CD14-positive monocyte (primary cell): ENCODE measurements around the gene POLRMT. TPM values are rescaled to one million over a fixed set of nuclear protein-coding genes. Genes with fewer than 3 reads are reported as not detected.
A peak's percentile ranks its signal among the peaks of the same experiment; 100 is the strongest.

Source experiments
- DNase-seq, 3 donors: peaks; one replicate each; pipeline ENCODE4 v3.0.0-alpha.2; 2011 to 2022
- H2AFZ ChIP-seq: 2 replicates; pipeline ENCODE4 v1.6.0; 2012; ENCODE audit warnings: mild to moderate bottlenecking, low read depth, low read length, inconsistent platforms; ENCODE audit not compliant: insufficient read depth, poor library complexity, severe bottlenecking
- H3K27ac ChIP-seq, 2 donors: 1 replicate in 1 of 2; 2 replicates in 1 of 2; pipeline ENCODE4 v1.5.1; 2012 to 2013; ENCODE audit warnings: low read length in 2 of 2, control low read depth in 1 of 2, inconsistent platforms in 1 of 2, low read depth in 1 of 2, mild to moderate bottlenecking in 1 of 2
- H3K27me3 ChIP-seq, 2 donors: one replicate each; pipeline versions ENCODE4 v1.6.0 to v1.6.1; 2011 to 2013; ENCODE audit warnings: low read length in 2 of 2; ENCODE audit not compliant: control insufficient read depth in 2 of 2, insufficient read depth in 2 of 2
- H3K36me3 ChIP-seq, 2 donors: replicated peaks in 1 of 2; 1 replicate in 1 of 2; 2 replicates in 1 of 2; pipeline versions ENCODE4 v1.5.1 to v1.6.1; 2012 to 2013; ENCODE audit warnings: low read length in 2 of 2, control low read depth in 1 of 2, inconsistent platforms in 1 of 2, mild to moderate bottlenecking in 1 of 2; ENCODE audit not compliant: insufficient read depth in 2 of 2, control insufficient read depth in 1 of 2
- H3K4me1 ChIP-seq, 2 donors: 1 replicate in 1 of 2; 2 replicates in 1 of 2; pipeline versions ENCODE4 v1.5.1 to v1.6.1; 2012 to 2013; ENCODE audit warnings: low read length in 2 of 2, control low read depth in 1 of 2, inconsistent platforms in 1 of 2, mild to moderate bottlenecking in 1 of 2, moderate library complexity in 1 of 2; ENCODE audit not compliant: insufficient read depth in 2 of 2, control insufficient read depth in 1 of 2
- H3K4me2 ChIP-seq: replicated peaks from 2 replicates; pipeline ENCODE3; 2012; ENCODE audit warnings: low read length, moderate library complexity, mild to moderate bottlenecking; ENCODE audit not compliant: poor library complexity, severe bottlenecking; ENCODE audit errors: extremely low read depth
- H3K4me3 ChIP-seq, 3 experiments: fragments of 200-600 bp in 1 of 3; sonication (generic) in 1 of 3; replicated peaks in 1 of 3; 1 replicate in 2 of 3; 2 replicates in 1 of 3; pipeline ENCODE4 v1.5.1; 2011 to 2013; ENCODE audit warnings: low read length in 3 of 3, mild to moderate bottlenecking in 3 of 3, control low read depth in 2 of 3, low read depth in 2 of 3, inconsistent platforms in 1 of 3, moderate library complexity in 1 of 3
- H3K79me2 ChIP-seq: 2 replicates; pipeline ENCODE4 v1.6.0; 2012; ENCODE audit warnings: mild to moderate bottlenecking, control low read depth, inconsistent platforms, low read length, moderate library complexity; ENCODE audit not compliant: insufficient read depth
- H3K9ac ChIP-seq: 2 replicates; pipeline ENCODE4 v1.6.0; 2017; ENCODE audit warnings: low read length, mild to moderate bottlenecking; ENCODE audit not compliant: insufficient read depth, poor library complexity, severe bottlenecking
- H3K9me3 ChIP-seq, 2 donors: replicated peaks in 1 of 2; 1 replicate in 1 of 2; 2 replicates in 1 of 2; pipeline versions ENCODE4 v1.5.1 to v1.6.1; 2012 to 2013; ENCODE audit warnings: low read length in 2 of 2, control low read depth in 1 of 2; ENCODE audit not compliant: control insufficient read depth in 1 of 2, insufficient read depth in 1 of 2
- H4K20me1 ChIP-seq: 2 replicates; pipeline ENCODE4 v1.6.0; 2012; ENCODE audit warnings: mild to moderate bottlenecking, low read length, control low read depth, moderate library complexity; ENCODE audit not compliant: insufficient read depth
- H3K27ac Mint-ChIP-seq, 7 donors: one replicate each; pipeline ENCODE4 v1.8.0; 2020; ENCODE audit warnings: mild to moderate bottlenecking in 7 of 7, mixed read lengths in 7 of 7, moderate library complexity in 6 of 7, inconsistent platforms in 2 of 7
- H3K27me3 Mint-ChIP-seq, 3 donors: one replicate each; pipeline ENCODE4 v1.8.0; 2021 to 2022; ENCODE audit warnings: low read depth in 3 of 3, mild to moderate bottlenecking in 3 of 3, mixed read lengths in 3 of 3, moderate library complexity in 3 of 3, inconsistent platforms in 1 of 3
- H3K36me3 Mint-ChIP-seq, 2 donors: one replicate each; pipeline ENCODE4 v1.8.0; 2020; ENCODE audit warnings: mixed read lengths in 2 of 2, inconsistent platforms in 1 of 2, mild to moderate bottlenecking in 1 of 2
- H3K4me1 Mint-ChIP-seq: one replicate; pipeline ENCODE4 v1.8.0; 2020; ENCODE audit warnings: mild to moderate bottlenecking, mixed read lengths
- H3K4me3 Mint-ChIP-seq, 2 donors: one replicate each; pipeline ENCODE4 v1.8.0; 2020; ENCODE audit warnings: mild to moderate bottlenecking in 2 of 2, mixed read lengths in 2 of 2, moderate library complexity in 1 of 2
- H3K9me3 Mint-ChIP-seq, 7 donors: one replicate each; pipeline ENCODE4 v1.8.0; 2020 to 2022; ENCODE audit warnings: mixed read lengths in 7 of 7, mild to moderate bottlenecking in 6 of 7, moderate library complexity in 6 of 7, inconsistent platforms in 2 of 7
- WGBS: methylation state at CpG from one replicate; pipeline ENCODE4 v1.1.5; 2013; ENCODE audit warnings: missing lambda C conversion rate; ENCODE audit not compliant: insufficient coverage; 5-methylcytosine and 5-hydroxymethylcytosine counted together
- intact Hi-C, 2 donors: fragments of 100-400 bp; cut with micrococcal nuclease; formaldehyde crosslinking; loops; one replicate each; pipeline versions ENCODE4 v1.15.0 to v1.15.1; 2023
- polyA plus RNA-seq, 3 donors: library from polyadenylated mRNA; depleted of rRNA in 1 of 3; unstranded in 2 of 3; stranded (reverse) in 1 of 3; fragments of 300-500 nt in 2 of 3; fragments of >200 nt in 1 of 3; fragmentation: Illumina TruSeq in 2 of 3; gene quantifications; 1 replicate in 2 of 3; 2 replicates in 1 of 3; pipeline ENCODE4 v1.2.3, GENCODE V29; 2012 to 2021
- TF ChIP-seq, protein P1 (sequence below): fragments of 200-600 bp; IDR thresholded peaks from one replicate; pipeline ENCODE4 v1.8.0; 2022; ENCODE audit warnings: antibody characterized with exemption, mild to moderate bottlenecking

POLRMT gene
- polyA plus RNA-seq, 3 donors = 16.2 to 40.5 (median 17.6) TPM

DNA sequence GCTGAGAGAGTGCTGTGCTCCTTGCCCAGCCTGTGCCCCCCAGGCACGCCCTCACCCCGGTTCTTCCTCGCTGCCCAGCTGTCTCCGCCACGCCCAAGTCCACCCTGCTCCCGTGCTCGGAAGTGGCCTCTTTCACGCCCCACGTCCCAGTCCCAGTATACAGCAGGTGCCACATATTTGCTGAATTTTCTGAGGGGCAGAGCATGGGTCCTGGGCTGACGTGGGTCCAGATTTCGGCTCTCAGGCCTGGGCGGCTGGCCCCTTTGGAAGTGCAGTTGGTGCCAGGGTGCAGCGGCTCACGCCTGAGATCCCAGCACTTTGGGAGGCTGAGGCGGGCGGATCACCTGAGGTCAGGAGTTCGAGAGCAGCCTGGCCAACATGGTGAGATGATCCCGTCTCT, 40.3 kb downstream of the POLRMT start:
- Histone ChIP-seq H3K27me3 (peaks cover 12 to 37% of the 10 kb centered on the region in 2 donors), H3K4me1 (no peaks in the 10 kb centered on the region), H3K27ac (no peak overlapping the region), H3K4me3 (no peak overlapping the region), H3K36me3 (no peaks in the 10 kb centered on the region), H3K79me2 (no peaks in the 10 kb centered on the region), H2AFZ (no peak overlapping the region), H3K9me3 (peaks cover 5 to 12% of the 10 kb centered on the region in 2 donors), H3K9ac (no peak overlapping the region), H3K4me2 (no peak overlapping the region), H4K20me1 (no peaks in the 10 kb centered on the region)
- TF ChIP-seq, protein P1, sequence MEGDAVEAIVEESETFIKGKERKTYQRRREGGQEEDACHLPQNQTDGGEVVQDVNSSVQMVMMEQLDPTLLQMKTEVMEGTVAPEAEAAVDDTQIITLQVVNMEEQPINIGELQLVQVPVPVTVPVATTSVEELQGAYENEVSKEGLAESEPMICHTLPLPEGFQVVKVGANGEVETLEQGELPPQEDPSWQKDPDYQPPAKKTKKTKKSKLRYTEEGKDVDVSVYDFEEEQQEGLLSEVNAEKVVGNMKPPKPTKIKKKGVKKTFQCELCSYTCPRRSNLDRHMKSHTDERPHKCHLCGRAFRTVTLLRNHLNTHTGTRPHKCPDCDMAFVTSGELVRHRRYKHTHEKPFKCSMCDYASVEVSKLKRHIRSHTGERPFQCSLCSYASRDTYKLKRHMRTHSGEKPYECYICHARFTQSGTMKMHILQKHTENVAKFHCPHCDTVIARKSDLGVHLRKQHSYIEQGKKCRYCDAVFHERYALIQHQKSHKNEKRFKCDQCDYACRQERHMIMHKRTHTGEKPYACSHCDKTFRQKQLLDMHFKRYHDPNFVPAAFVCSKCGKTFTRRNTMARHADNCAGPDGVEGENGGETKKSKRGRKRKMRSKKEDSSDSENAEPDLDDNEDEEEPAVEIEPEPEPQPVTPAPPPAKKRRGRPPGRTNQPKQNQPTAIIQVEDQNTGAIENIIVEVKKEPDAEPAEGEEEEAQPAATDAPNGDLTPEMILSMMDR = no peak
- Mint-ChIP-seq H3K4me1 (peaks cover 4% of the 10 kb centered on the region), H3K27me3 (peaks cover 38 to 61% (median 51%) of the 10 kb centered on the region in 3 donors), H3K36me3 (no peaks in the 10 kb centered on the region), H3K9me3 (peaks cover 0 to 24% (median 9%) of the 10 kb centered on the region in 7 donors), H3K27ac (no peak overlapping the region), H3K4me3 (no peak overlapping the region)
- 92% methylated on average over 15 of the region's 18 CpGs for WGBS
- intact Hi-C loops = no loop called here
- no peak for DNase-seq

DNA sequence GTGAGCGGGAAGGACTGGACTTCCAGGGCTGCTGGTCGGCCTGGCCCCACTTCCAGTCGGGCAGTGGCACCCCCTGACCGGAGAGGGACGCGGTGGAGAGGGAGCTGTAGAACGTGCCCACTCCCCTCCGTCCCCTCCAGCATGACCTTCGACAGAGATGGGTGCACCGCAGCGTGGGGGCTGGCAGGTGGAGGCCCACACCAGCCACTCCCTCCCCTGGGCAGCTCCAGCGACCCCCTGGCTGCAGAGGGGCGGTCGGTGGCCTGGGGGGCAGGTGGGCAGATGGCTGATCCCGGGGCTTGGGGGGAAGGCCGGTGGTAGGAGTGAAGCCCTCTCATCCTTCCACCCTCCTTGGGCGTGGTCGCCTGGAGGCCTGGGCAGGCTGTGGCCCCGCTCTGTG, 41.2 kb downstream of the POLRMT start:
- Histone ChIP-seq H3K27me3 (peaks cover 13 to 45% of the 10 kb centered on the region in 2 donors), H3K4me1 (no peaks in the 10 kb centered on the region), H3K36me3 (no peaks in the 10 kb centered on the region), H4K20me1 (no peaks in the 10 kb centered on the region), H2AFZ (no peak overlapping the region), H3K4me3 (no peak overlapping the region), H3K79me2 (no peaks in the 10 kb centered on the region), H3K9me3 (peaks cover 0 to 12% of the 10 kb centered on the region in 2 donors), H3K4me2 (no peak overlapping the region), H3K9ac (no peak overlapping the region), H3K27ac (no peak overlapping the region)
- peak overlapping the region in 1 of 2 donors; percentile 65 for H3K4me3 Mint-ChIP-seq
- H3K27ac Mint-ChIP-seq = no peak overlapping the region
- no peak for DNase-seq
- H3K4me1 Mint-ChIP-seq = peaks cover 5% of the 10 kb centered on the region
- H3K36me3 Mint-ChIP-seq = no peaks in the 10 kb centered on the region
- peaks cover 47 to 70% (median 60%) of the 10 kb centered on the region in 3 donors for H3K27me3 Mint-ChIP-seq
- 85% methylated on average over 12 of the region's 19 CpGs for WGBS
- intact Hi-C loops = no loop called here
- TF ChIP-seq, protein P1 = no peak
- H3K9me3 Mint-ChIP-seq = peaks cover 0 to 19% (median 7%) of the 10 kb centered on the region in 7 donors
